HG02623 (cell line): ENCODE results near the gene CERS1.
"Not testable (repeated sequence)": the region's sequence is repeated elsewhere in the genome, so short reads cannot be mapped to it uniquely, and the experiment has no call there.

Experiments used
- ATAC-seq: cut with Tn5 transposase; IDR thresholded peaks from one replicate; pipeline ENCODE4 v1.9.1; 2021; ENCODE audit warnings: moderate library complexity; ENCODE audit not compliant: unreplicated experiment

Gene CERS1

DNA sequence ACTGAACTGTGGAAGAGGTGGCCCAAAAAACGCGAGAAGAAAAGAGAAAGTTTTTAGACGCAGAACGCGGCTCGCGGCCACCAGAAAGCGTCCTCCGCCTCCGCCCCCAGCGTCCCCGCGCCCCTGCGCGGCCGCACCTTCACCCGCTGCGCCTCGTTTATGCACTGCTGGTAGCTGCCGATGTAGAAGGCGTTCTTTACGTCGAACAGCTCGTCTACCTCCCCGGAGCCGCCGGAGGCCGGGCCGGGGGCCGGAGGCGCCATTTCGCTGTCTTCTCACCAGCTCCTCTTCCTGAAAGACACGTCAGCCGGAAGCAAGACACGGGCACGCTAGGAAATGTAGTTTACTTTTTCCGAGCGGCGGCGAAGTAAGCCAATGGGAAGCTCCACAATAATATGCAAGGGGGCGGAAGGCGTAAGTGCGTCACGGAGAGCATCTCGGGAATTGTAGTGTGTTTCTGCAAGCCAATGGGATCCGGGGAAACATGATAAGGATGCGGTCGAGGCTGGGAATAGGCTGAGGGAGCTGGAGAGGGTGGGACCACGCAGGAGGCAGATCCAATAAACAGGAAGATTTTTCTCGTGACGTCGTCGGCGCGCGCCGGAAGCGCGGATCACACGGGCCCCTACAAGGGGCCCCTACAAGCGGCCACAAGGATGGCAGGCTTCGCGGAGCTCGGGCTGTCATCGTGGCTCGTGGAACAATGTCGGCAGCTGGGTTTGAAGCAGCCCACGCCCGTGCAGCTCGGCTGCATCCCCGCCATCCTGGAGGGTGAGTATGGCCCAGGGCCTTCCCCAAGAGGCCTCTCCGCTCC lies 23.3 kb upstream of the CERS1 start, which contains the start of the genes COPE and DDX49:
Gene COPE, minus strand, starts transcription at position 302 of the 814 bp plus-strand sequence. Its CDS starts 39 bp downstream, at position 263.
Gene DDX49, plus strand, starts transcription at position 630 of the 814 bp plus-strand sequence. Its CDS starts 27 bp downstream, at position 657.
- peak; percentile 88 for ATAC-seq

DNA sequence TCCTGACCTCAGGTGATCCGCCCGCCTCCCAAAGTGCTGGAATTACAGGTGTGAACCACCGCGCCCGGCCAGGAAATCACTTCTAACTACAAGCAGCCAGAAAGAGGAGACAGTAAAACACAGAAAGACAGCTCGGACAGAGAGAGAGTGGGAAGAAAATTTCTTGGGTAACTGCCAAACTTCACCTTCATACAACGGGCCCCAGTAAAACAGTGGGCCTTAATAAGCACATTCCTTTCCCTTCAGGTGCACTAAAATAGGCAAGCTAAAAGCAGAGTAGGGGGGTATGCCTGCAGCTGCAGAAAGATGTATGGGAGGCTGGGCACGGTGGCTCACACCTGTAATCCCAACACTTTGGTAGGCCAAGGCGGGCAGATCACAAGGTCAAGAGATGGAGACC lies 21.6 kb upstream of the CERS1 start:
- ATAC-seq: not testable (repeated sequence)

DNA sequence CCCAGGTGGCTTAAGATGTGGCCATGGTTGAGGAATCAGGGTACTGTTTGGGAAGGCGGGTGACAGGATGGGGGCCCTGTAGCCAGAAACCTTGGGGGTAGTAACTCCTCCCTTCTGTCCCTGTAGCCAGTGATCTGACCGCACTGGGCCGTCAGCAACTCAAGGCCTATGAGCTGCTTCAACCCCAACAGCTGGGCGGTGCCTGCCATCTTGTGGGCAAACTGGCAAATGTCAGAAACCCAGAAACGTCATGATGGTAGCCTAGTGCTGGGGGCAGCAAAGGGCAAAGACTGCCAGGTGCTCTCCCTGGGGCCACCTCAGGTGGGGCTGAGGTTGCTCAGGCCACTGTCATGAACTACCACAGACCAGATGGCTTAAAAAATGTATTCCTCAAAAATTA lies 19.7 kb upstream of the CERS1 start:
- ATAC-seq: no peak

DNA sequence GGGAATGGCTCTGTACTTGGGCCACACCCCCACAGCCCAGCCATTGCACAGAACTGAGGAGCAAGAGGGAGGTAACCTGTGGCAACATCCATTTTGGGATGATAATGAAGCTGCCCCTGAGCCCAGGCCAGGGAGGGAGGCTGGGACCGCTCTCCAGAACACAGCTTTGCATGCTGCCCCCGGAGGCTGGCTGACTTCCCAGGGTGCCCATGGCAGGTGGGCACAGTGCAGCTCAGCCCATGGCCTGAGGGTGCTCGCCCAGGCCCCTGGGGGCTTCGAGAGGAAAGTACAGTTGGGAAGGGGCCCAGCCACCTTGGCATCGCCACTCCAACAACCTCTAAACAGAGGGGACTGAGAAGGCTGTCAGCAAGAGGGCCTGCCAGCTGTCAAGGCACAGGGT lies 17.5 kb upstream of the CERS1 start:
- no peak for ATAC-seq

DNA sequence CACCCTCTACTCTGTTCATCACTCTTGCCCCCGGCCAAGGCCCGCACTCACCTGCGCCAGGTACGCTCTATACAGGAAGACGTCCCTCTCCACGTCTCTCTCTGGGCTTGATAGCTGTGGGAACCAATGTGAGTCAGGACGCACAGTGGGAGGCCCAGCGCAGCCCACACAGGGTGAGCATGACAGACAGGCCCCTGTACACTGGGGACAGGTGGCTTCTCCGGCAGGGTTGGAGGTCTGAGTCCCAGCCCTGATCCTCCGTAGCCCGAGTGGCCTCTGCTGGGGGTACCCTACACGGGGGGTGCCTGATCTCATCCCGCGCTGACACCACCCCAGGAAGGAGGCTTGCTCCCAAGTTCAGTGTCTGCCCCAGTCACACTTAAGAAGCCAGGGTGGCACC lies 17.0 kb upstream of the CERS1 start:
- ATAC-seq: no peak

DNA sequence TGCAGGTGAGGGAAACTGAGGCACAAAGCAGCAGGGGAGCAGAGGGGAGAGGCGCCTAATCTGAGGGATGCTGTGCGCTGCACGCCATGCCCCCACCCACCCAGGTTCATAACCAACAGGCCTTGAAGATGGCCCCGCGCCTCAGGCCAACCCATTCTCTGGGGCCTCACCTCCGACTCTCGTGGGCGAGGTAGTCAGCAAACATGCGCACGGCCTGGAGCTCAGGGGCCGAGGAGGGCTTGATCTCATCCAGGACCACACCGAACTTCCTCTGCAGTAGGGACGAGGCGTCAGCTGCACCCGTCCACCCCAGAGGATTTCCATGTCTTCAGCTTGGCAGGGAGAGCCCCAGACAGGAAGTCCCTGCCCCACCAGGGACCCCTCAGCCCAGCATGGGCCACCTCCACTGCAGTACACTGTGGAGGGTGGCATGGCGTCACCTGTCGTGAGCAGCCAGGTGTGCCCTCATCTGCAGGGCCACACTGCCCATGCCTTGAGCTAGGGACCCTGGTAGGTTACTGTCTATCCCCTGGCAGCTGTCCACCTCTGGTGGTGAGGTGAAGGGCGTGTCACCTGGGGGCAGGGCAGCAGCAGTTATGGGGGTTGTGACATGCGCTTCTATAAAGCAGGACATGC lies 15.0 kb upstream of the CERS1 start:
- ATAC-seq: no peak

DNA sequence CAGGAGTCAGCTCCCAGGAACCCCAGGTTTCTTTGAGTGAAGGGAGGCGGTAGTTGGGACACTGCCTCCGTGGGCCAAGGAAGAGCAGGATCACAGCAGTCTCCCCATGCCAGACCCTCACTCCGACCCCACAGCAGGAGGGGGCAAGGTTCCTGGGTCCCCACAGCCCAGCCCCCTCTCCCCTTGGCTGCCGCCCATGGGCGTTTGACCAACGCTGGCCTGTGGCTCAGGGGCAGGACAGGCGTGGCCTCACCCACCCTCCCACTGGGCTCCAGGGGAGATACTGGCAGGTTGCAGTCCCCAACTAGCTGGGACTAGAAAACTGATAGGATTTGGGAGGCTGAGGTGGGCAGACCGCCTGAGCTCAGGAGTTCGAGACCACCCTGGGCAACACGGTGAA lies 14.1 kb upstream of the CERS1 start:
- no peak for ATAC-seq

DNA sequence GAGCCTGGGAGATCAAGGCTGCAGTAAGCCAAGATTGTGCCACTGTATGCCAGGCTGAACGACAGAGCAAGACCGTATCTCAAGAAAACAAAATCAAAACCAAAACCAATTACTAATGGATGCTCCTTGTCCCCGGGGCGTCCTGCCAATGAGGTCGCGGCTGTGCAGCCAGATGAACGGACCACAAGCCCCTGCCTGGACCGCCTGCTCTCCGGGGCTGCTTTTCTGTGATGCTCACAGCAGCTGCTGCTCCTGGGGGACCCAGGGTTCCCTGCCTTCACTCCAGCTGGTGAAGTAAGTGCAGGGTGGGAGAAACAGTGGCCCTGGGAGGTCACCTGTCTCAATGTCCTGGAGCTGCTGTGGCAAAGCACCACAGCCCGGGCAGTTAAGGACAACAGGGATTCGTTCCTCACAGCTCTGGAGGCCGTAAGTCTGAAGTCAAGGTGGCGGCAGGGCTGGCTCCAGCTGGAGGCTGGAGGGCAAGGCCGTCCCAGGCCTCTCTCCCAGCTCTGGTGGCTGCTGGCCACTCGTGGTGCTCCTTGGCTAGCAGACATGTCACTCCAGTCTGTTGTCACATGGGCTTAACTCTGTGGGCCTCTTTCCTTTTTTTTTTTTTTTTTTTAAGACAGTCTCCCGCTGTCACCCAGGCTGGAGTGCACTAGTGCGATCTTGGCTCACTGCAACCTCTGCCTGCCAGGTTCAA lies 13.1 kb upstream of the CERS1 start:
- no peak for ATAC-seq

DNA sequence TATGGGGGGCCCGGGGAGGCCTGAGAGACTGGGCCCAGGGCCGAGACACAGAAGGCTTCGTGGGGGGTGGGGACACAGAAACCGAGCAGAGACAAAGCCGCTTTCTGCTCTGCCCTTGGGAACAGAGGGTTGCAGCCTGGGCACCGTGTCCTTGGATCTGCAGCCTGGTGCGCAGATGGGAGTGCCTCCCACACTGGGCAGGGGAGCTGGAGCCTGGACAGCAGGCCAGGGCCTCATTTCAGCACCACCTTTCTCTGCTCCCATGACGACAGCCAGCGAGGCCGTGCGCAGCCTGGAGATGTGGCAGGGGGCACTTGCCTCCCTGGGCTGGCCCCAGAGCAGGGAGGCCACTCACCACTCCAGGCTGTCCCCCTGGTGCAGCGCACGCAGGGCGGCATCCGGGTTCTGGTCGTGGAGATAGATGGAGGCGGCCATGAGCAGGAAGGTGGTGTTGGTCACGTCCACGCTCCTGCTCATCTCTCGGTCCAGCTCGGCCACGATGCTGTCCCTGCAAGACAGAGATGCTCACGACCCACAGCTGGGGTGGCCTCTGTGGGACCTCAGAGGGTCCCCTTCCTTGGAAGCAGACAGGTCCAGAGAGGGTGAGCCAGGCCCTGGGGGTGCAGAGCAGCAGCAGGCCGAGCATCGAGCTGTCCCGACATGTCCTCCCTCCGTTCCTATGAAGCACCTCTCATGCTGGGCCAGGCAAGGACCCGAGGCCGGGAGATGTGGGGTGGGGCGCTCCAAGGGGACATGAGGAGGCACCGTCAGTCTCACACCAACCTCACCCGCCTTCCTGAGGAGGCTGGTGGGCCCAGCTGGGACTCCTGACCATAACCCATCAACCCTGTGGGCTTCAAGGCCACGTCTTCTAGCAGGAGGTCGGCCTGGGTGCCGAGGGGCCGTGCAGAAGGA lies 10.9 kb upstream of the CERS1 start:
- no peak for ATAC-seq

DNA sequence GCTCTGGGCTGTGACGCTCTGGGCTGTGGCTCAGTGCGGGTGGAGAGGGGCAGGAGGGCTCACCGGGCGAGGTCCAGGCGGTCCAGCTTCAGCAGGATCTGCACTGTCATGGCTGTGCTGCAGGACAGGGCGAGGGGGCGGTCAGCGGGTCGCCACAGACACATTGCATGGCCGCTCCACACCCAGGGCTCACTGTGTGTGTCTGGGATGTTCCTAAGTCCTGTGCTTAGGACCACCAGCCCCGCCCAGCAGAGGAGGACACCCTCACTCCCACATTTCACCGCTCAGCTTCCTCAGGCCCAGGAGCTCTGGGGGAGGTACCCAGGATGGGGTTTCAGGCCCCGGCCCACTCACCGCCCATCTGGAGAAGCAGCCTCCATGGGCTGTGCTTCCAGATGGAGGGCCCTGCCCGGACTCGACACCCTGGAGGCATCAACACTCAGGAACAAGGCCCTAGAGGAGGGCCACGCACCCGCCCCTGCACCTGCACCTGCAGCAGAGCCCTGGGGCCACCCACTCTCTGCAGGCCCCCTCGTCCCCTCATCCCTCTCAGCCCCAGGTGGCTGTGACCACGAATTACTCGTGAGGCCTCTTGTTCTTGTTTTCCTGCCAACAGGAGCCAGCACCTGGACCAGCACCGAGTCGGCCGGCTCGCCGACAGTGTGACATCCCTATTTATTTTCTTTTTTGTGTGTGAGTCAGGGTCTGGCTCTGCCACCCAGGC lies 9.7 kb upstream of the CERS1 start:
- no peak for ATAC-seq

DNA sequence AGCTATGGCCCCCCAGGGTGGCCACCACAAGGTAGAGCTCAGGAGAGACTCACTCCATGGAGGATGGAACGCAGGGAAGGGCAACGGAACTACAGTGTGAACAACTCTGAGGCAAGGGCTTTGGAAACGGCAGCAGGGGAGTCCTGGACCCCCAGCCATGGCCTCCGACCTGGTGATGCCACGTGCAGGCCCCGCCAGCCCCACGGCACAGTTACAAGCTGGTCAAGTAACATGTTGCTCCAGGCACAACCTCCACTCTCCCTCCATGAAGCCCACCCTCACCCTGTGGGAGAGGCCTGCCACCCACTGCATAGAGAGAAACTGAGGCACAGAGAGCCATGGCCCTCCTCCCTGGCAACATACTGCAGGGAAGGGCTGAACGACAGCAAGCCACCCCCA lies 9.1 kb upstream of the CERS1 start:
- ATAC-seq: no peak

DNA sequence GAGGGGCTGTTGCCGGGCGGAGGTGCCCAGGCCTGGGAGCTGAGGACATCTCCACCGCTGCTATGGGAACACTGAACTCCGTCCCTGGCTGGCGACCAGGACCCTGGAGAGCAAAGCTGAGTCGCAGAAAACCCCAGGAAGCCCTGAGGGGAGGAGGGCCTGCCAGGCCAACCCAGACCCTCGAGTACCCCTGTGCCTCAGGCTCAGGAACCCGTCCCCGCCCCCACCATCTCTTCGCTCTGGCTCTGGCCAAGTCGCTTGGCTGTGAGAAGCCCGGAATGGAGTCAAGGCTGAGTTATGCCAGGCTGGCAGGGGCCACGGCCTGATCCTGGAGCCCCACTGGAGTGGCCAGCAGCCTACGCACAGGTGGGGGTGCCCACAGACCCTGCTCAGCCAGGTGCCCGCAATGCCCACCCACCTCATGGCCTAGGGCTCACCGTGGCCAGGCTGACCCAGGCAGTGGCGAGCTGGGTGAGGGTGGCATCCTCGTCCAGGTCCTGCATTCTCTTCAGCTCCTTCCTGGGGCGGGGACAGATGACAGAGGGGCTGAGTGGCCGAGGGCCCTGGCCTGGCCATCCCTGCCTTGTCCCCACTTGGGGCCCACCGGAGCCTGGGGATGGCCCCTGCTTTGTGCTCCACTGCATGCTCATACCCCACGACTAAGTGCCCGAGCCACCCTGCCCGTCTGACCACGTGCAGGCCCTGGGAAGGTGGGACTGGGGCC lies 8.5 kb upstream of the CERS1 start:
- ATAC-seq: no peak

DNA sequence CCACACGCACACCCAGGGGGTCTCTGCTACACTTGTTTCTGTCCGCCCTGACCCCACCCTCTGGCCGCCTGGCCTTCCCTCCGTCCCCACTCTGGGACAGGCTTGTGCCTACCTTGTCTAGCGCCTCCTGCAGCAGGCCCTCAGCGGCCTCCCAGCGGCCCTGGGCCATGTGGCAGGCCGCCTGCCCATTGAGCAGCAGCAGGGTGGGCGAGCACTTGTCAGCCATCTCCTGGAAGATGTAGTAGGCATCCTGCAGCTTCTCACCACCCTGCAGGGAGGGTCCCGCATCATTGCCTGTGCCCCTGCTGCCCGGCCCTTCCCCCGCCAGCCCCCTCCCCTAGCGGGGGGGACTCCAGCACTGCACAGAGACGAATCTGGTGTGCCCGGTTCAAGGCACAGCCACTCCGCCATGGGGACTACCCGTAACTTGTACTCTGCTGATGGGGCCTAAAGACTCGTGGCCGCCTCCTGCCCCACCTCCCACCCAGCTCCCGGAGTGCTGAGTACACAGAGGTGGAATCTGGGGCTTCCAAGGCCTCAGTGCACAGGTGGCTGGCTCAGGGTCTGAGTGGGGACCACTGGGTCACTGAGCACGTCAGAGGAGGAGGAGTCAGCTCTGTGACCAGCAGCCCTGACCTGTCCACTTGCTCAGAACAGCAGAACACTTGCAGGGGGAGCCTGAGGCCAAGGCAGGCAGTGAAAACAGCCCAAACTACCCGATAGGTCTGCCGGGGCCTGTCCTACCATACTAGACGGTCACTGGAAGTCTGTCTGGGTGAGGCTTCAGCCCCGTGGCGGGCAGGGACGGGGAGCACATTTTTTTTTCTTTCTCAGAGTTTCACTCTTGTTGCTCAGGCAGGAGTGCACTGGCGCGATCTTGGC lies 7.4 kb upstream of the CERS1 start:
- no peak for ATAC-seq

DNA sequence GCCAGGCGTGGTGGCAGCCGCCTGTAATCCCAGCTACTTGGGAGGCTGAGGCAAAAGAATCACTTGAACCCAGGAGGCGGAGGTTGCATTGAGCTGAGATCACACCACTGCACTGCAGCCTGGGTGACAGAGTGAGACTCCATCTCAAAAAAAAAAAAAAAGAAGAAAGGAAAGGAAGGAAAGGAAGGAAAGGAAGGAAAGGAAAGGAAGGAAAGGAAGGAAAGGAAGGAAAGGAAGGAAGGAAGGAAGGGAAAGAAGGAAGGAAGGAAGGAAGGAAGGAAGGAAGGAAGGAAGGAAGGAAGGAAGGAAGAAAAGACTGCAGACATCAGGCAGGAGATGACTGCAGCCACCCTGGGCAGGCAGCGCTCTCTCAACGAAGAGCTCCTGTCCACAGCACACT lies 6.6 kb upstream of the CERS1 start:
- ATAC-seq: not testable (repeated sequence)

DNA sequence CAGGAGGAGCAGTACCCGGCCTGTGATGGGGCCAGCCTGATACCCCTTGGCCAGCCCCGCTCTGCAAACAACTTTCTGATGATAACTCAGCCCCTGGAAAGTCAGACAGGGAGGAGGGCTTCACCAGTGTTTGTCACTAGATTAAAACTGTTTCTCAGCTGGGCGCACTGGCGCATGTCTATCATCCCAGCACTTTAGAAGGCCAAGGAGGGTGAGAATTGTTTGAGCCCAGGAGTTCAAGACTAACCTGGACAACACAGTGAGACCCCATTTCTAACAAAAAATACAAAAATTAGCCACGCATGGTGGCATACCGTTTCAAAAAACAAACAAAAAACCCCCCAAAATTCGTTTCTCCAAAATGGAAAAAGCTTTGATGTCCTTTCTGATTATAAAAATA lies 5.5 kb upstream of the CERS1 start:
- no peak for ATAC-seq

DNA sequence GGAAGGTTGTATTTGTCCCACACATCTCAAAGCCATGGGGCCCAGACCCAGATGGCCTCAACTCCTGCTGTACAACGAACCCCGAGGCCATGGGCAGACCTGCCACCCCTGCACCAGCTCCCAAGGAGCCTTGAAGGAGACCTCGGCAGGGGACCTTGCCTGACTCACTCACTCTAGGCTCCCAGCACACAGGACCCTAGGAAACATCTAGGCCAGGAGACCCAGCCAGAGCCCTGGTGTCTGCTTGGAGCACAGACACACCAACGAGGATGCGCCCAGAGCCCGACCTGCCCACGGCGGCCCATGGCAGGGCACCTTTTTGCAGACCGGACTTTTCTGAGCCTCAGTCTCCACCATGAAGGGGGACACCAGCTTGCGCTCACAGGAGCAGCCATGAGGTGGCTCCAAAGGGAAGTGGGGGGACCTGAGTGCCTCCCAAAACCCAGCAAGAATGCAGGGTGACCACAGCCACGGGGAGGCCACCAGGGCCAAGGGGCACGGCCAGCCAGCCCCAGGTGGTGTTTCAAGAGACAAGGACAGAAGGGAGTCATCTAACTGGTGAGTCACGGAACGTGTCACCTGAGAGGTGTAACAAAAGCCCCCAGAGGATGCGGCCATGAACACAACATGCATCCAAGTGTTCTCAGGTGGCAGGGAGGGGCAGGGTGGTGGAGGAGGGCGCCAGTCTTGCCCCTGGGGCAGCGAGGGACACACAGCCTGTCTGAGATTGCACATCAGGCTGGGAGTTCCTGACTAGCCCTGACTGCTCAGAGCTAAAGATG lies 4.9 kb upstream of the CERS1 start:
- ATAC-seq: no peak
